Uterus (tissue), 2 donors: Measurements from ENCODE around the gene THRB.

Source experiments
- POLR2A ChIP-seq, 2 donors: fragments of 450-650 bp; IDR thresholded peaks; one replicate each; pipeline ENCODE4 v1.6.1; 2016; ENCODE audit warnings: antibody characterized with exemption in 2 of 2, mild to moderate bottlenecking in 1 of 2, moderate library complexity in 1 of 2
- TF ChIP-seq, protein P1 (sequence below), 4 experiments: fragments of 200-600 bp in 2 of 4; fragments of 450-650 bp in 2 of 4; sonication (generic) in 2 of 4; IDR thresholded peaks; one replicate each; pipeline ENCODE4 v1.5.1; 2016 to 2019; ENCODE audit warnings: antibody characterized with exemption in 4 of 4, mild to moderate bottlenecking in 2 of 4, moderate library complexity in 1 of 4

- TF ChIP-seq, protein P1, sequence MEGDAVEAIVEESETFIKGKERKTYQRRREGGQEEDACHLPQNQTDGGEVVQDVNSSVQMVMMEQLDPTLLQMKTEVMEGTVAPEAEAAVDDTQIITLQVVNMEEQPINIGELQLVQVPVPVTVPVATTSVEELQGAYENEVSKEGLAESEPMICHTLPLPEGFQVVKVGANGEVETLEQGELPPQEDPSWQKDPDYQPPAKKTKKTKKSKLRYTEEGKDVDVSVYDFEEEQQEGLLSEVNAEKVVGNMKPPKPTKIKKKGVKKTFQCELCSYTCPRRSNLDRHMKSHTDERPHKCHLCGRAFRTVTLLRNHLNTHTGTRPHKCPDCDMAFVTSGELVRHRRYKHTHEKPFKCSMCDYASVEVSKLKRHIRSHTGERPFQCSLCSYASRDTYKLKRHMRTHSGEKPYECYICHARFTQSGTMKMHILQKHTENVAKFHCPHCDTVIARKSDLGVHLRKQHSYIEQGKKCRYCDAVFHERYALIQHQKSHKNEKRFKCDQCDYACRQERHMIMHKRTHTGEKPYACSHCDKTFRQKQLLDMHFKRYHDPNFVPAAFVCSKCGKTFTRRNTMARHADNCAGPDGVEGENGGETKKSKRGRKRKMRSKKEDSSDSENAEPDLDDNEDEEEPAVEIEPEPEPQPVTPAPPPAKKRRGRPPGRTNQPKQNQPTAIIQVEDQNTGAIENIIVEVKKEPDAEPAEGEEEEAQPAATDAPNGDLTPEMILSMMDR (IDR thresholded peaks at IDR 0.05): no peak
- TF ChIP-seq POLR2A (IDR thresholded peaks at IDR 0.05): no peak
Observed at GRCh38 chr3:24117508-24117907, 377.1 kb downstream of the THRB start.
